Breast epithelium (tissue), 3 donors: ENCODE measurements around the gene ADCY1.

ENCODE experiments used
- CTCF ChIP-seq, 3 donors: fragments of 450-650 bp; IDR thresholded peaks; one replicate each; pipeline ENCODE4 v1.5.1; 2016 to 2017; ENCODE audit warnings: antibody characterized with exemption in 3 of 3, mild to moderate bottlenecking in 3 of 3, moderate library complexity in 3 of 3
- POLR2A ChIP-seq: fragments of 450-650 bp; IDR thresholded peaks from one replicate; pipeline ENCODE4 v1.6.1; 2016; ENCODE audit warnings: antibody characterized with exemption, mild to moderate bottlenecking, moderate library complexity
- POLR2AphosphoS5 ChIP-seq, 3 donors: sonication (generic); formaldehyde crosslinking; IDR thresholded peaks; one replicate each; pipeline ENCODE4 v1.6.1; 2017; ENCODE audit warnings: antibody characterized with exemption in 3 of 3

GRCh38 chr7:45574416-45574668 lies 174 bp downstream of the ADCY1 start:
- TF ChIP-seq POLR2A (no peak), CTCF (IDR thresholded peaks at IDR 0.05) (no peak), POLR2AphosphoS5 (IDR thresholded peaks at IDR 0.05) (no peak)
